Ishikawa (cell line): ENCODE results near the gene AUTS2.

Source experiments
- CREB1 ChIP-seq: IDR thresholded peaks from 2 replicates; pipeline ENCODE4 v1.6.1; 2012; ENCODE audit warnings: low read depth
- EP300 ChIP-seq: IDR thresholded peaks from 2 replicates; pipeline ENCODE4 v1.6.1; 2012; ENCODE audit warnings: borderline replicate concordance
- ZBTB7A ChIP-seq: IDR thresholded peaks from 2 replicates; pipeline ENCODE4 v1.6.1; 2012; ENCODE audit warnings: low read depth

GRCh38 chr7:69625238-69625637 lies 27.0 kb downstream of the AUTS2 start:
- TF ChIP-seq EP300, result no peak
- TF ChIP-seq CREB1, result no peak
- TF ChIP-seq ZBTB7A, result no peak
